Erythroblast (primary cell): ENCODE measurements around the gene SNX21.

Source experiments
- GATA1 ChIP-seq: IDR thresholded peaks from 2 replicates; pipeline ENCODE4 v1.6.1; 2011; ENCODE audit warnings: low read depth, mild to moderate bottlenecking, control low read depth, low read length, moderate library complexity
- POLR2A ChIP-seq: IDR thresholded peaks from 2 replicates; pipeline ENCODE4 v1.6.1; 2011; ENCODE audit warnings: mild to moderate bottlenecking, low read length

- no peak for TF ChIP-seq POLR2A
- TF ChIP-seq GATA1 = no peak
Observed at GRCh38 chr20:45878076-45878761, 44.6 kb downstream of the SNX21 start.
